Stimulated activated naive CD4-positive, alpha-beta T cell treated with Interleukin-2 at 50 U/mL for 16 hours (primary cell): ENCODE measurements around the gene KCNK2.
"Not testable (repeated sequence)": the region's sequence is repeated elsewhere in the genome, so short reads cannot be mapped to it uniquely, and the experiment has no call there.

Source experiments
- DNase-seq: peaks from one replicate; lab custom pipeline; 2025; lab: John Stamatoyannopoulos, UW

The KCNK2 gene

DNA sequence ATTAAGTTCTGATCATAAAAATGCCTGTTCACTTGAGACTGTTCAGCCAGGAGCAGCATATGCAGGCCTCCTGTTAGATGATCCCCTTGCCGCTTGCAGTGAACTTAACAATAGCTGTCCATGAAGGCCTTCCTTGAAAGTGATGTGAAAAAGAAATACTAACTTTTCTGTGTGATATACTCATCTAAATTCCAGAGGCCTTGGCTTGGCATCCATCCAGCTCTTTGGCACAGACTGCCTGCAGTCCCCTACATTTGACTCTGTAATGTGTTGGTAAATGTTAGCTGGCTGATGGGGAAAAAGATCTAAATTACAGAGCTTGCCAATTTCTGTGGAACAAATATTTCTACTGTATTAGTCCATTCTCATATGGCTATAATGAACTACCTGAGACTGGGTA lies 73.7 kb downstream of the KCNK2 start:
- no peak for DNase-seq

DNA sequence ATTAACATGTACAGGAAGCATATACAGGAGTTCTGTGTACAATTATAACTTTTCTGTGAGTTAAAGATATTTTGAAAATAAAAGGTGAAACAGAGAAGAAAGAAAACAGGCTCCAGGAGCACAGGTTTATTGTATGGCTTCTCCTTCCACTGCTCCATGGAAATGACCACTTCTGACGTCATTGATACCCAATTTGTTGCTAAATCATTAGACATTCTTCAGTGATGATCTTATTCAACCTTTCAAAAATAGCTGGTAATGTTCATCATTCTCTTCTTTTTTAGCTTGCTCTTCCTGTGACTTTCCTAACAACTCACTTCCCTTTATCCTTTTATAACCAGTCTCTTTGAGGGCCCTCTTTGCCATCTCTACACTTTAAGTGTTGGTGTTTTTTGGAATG lies 77.8 kb downstream of the KCNK2 start:
- DNase-seq: no peak

DNA sequence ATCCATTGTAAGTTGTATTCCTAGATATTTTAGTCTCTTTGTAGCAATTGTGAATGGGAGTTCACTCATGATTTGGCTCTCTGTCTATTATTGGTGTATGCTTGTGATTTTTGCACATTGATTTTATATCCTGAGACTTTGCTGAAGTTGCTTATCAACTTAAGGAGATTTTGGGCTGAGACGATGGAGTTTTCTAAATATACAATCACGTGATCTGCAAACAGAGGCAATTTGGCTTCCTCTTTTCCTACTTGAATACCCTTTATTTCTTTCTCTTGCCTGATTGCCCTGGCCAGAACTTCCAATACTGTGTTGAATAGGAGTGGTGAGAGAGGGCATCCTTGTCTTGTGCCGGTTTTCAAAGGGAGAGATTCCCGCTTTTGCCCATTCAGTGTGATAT lies 80.6 kb downstream of the KCNK2 start:
- not testable (repeated sequence) for DNase-seq

- no peak for DNase-seq
These were observed 84.3 kb downstream of the KCNK2 start for GRCh38 chr1:215166886-215167285.

GRCh38 chr1:215181518-215181917 lies 99.0 kb downstream of the KCNK2 start:
- no peak for DNase-seq

DNA sequence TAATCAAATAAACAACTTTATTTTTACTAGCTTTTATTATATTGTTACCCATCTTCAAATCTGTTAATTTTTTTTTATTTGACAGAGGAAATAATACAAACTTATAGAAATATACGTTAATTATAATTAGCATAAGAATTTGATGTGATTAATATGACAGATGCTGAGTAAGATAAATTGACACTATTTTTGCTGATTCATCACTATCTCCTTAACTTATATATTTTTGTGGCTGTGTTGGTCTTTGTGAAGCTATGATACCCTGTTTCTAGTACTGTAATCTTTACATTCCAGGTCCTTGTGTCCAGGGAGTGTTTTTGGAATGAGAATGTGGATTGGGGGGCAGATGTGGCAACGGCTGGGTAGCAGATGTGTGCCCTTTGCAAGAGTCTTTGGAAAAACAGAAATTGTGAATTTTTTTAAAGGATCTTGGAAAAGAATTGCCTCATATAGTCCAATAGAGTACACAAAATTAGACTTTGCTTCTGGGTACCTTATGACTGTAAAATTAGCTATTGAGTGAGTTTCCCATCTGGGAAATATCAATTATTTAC lies 102.6 kb downstream of the KCNK2 start:
- DNase-seq: no peak

DNA sequence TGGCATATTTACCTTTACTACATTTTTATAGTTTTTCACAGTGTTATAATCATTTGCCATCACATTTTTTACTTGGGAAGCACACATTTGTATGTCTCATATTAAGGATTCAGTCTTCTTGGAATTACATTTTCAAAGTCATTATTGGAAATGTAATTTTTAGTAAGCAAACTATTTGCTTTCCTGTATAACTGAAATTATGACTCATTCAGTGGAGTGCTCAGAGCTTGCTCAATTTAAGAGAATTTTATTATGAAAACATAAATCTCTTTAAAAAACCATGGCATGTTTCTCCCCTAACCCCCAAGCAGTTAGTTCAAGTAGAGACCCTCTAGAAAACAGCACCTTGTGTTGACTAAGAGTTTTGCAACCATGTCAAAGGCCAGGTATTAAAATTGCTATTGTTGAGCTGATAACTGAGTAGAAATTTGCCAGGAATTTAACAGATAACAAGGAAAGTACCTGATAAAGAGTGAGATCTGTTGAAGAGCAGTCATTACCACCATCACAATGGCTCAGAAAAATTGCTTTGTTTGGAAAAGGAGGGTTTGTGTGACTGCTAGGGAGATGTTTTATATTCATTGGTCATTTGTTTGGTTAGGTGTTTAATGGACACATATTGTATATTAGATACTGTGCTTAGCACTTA lies 105.9 kb downstream of the KCNK2 start:
- DNase-seq: no peak

DNA sequence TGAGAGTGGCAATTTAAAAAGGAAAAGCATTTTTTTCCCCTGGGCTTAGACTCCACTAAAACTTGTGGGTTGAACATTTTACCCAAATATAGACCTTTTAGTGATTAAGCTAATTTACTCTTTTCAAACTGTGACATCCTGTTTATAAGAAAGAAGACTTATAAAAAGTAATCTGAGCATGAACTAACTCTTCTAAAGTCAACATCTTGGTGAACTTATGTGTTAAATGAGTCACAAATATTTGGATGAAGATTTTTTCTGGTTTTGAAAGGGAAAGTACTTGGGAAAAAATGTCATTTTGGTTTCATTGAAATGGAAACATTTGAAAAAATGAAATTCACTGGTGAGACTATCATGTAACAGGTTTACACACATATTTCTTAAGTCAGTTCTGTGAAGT lies 109.8 kb downstream of the KCNK2 start:
- DNase-seq: no peak

DNA sequence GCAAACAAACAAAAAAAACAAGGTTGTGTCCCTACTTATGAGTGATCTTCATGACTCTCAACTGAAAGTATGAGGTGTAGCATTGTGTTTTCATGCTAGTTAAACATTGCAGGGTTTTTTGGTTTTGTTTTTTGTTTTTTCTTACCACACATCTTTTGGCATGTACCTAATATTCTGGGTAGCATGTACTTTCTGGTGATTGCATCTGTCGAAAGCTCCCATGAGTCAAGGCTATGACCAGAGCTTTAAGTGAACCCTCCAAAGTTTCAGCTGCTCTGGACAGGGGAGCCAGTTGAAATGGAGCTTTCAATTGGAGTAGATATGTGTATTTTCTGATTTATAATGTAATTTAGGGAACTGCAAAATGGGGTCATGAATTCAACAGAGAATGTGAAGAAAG lies 115.5 kb downstream of the KCNK2 start:
- no peak for DNase-seq

GRCh38 chr1:215200121-215200520 lies 117.6 kb downstream of the KCNK2 start:
- DNase-seq: no peak

DNA sequence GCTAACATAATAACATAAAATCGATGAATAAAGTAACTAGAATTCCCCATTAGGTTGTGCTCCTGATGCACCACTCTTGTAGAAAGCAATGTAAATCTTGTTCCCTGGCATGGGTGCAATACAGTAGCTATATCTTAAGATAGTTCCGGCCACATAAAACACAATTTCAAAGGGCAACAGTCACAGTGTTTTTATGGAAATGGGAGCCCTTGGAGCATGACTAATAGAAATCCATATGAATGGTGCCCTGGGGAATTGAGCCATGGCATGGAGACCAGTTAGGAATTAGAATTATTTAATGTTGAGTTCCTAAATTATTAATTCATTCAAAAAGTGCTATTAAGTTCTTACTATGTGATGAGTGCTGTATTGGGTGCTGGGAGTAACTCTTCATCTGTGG lies 118.7 kb downstream of the KCNK2 start:
- DNase-seq: no peak

DNA sequence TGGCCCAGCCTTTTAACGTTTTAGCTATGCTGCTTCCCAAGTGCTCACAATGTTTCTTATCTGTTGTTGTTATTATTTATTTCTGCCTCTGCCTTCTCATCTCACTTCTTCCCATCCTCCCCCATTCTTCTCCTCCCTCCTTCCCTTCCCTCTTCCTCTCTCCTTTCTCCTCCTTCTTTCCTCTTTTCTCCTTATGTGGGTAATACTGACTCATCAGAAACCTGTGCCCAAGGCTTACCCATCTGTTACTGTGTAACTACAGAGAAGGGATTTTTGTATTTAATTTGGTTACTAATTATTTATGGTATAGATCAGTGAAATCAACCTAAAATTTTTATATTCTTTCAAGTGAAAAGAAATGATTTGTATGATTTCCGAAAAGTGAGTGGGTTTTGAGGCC lies 120.3 kb downstream of the KCNK2 start:
- DNase-seq: no peak

DNA sequence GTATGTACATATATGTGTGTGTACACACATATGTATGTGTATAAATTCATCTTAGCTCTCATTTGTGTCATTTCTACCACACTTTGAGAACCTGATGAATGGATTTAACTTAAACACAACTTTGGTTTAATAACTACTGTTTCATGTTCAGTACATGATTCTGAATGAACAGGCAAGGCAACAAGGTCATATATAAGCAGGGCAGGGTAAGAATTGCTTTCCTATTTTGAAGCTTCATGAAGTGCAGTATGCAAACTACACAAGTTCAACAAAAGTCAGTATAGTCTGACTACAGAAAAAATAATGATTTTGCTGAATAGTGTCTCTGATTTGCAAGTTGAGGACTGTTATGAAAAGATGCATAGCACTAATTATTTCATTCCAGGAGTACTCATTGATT lies 127.6 kb downstream of the KCNK2 start:
- no peak for DNase-seq

- no peak for DNase-seq
These were observed 133.3 kb downstream of the KCNK2 start for GRCh38 chr1:215215846-215216245.

- no peak for DNase-seq
These were observed 136.8 kb downstream of the KCNK2 start for GRCh38 chr1:215219372-215219771.

DNA sequence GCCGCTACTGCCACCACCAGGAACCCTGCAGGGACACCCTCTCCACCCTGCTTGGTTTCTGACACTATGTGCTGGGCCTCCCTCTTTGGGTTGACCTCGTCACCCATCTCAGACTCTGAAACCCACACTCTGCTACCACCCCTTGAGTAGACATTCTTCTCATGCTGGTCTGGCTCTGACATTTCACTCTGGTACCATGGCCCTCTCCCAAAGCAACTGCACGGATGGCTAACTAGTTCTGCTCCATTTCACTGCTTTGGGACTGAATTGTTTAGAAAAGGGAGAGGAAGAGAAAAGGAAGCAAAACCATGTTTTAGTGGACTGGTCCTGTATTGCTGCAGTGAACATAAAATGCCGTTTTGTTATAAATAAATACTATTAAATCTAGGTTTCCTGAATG lies 137.8 kb downstream of the KCNK2 start:
- DNase-seq: no peak

- DNase-seq: no peak
These were observed 144.2 kb downstream of the KCNK2 start for GRCh38 chr1:215226757-215227156.

DNA sequence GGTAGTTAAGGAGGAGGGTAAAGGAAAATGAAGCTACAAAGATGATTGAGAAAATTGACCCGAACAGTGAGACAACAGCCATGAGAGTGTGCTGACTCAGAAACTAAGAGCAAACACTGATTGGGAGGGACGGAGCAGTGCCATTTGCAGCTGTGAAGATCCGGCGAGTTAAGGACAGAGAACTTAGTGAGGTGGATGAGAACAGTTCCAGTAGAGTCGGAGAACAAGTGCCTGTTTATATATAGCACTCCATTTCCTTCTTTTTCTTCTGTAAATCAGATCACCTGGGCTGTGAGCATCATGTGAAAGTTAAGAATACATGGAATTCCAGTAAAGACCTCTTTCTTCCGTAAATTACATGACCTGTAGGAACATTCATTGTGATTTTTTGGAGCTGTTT lies 145.7 kb downstream of the KCNK2 start:
- no peak for DNase-seq

- DNase-seq: no peak
These were observed 158.9 kb downstream of the KCNK2 start for GRCh38 chr1:215241451-215241850.

GRCh38 chr1:215243345-215244054 lies 161.0 kb downstream of the KCNK2 start:
- DNase-seq: no peak

DNA sequence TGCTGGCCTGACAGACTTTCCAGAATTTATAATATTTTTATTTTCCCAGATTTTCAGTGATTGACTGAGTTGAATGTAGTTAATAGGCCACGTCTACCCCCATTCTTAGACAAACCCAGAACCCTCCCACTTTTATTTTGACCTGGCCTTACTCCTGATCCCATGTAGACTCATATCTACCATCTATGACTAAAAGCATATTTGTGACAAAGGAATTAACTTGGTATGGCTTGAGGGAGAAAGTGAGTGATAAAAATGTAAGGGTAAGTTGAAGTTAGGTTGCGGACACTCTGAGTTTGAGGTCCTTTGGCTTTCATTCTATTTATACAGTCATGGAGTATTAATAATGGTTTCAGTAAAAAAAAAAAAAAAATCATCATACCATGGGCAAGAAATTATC lies 168.4 kb downstream of the KCNK2 start:
- DNase-seq: no peak

- no peak for DNase-seq
These were observed 168.9 kb downstream of the KCNK2 start for GRCh38 chr1:215251428-215251827.

- no peak for DNase-seq
These were observed 169.6 kb downstream of the KCNK2 start for GRCh38 chr1:215252164-215252563.
